Lower lobe of right lung (tissue), 2 donors: ENCODE data around the gene SLC6A1. TPM values are rescaled to one million over a fixed set of nuclear protein-coding genes. Genes with fewer than 3 reads are reported as not detected.

Experiments
- ATAC-seq, 2 donors: fragments of 200-7000 bp; cut with Tn5 transposase; one replicate each; pipeline ENCODE4 v1.9.1; 2020 to 2022; ENCODE audit warnings: mild to moderate bottlenecking in 2 of 2, moderate library complexity in 2 of 2
- DNase-seq: peaks from one replicate; pipeline ENCODE4 v3.0.0-alpha.2; 2020
- H3K27ac ChIP-seq: fragments of 200-600 bp; one replicate; pipeline ENCODE4 v1.8.0; 2022
- H3K27me3 ChIP-seq: fragments of 200-600 bp; one replicate; pipeline ENCODE4 v1.8.0; 2022; ENCODE audit warnings: low read depth
- H3K36me3 ChIP-seq: fragments of 200-600 bp; one replicate; pipeline ENCODE4 v1.8.0; 2022; ENCODE audit warnings: mild to moderate bottlenecking
- H3K4me1 ChIP-seq: fragments of 200-600 bp; one replicate; pipeline ENCODE4 v1.8.0; 2022
- H3K4me3 ChIP-seq: fragments of 200-600 bp; one replicate; pipeline ENCODE4 v1.8.0; 2022; ENCODE audit warnings: mild to moderate bottlenecking
- H3K9me3 ChIP-seq: fragments of 200-600 bp; one replicate; pipeline ENCODE4 v1.8.0; 2022
- intact Hi-C: fragments of 100-400 bp; cut with DNase I; formaldehyde crosslinking; loops from one replicate; pipeline ENCODE4 v1.11.0; 2022
- total RNA-seq: library from RNA; stranded (reverse); fragmentation: NEBNext Ultra II Directional; extraction: Animal tissue kit (Norgen Biotek cat#: 25700); gene quantifications from one replicate; pipeline ENCODE4 v1.2.1, GENCODE V29; 2021
- TF ChIP-seq, protein P1 (sequence below): fragments of 200-600 bp; IDR thresholded peaks from one replicate; pipeline ENCODE4 v1.8.0; 2022; ENCODE audit warnings: antibody characterized with exemption, mild to moderate bottlenecking
- donor health status: DM: no; HTN: yes; CAD: no; lungs with severe emphysema.

The SLC6A1 gene
- total RNA-seq, 1 donor from 2014 or later, result 1.8 TPM

DNA sequence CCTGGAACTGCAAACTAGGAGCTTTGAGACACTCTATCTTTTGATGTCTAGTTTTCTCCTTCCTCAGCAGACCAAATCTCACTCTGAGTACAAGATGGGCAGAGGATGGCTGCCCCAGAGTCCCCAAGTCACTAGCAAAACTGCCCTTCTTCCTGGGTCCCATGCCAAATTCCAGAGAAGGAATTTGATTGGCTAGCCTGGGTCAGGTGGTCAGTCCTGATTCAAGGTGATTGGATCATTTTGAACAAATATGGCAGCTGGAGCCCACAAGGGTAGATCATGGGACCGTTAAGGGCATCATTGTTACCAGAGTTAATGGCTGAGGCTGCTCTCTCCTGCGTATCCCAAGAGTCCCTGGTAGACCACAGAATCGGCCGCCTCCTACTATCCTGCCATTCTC lies 21.7 kb downstream of the SLC6A1 start:
- intact Hi-C loops, result no loop called here
- Histone ChIP-seq H3K9me3 (no peaks in the 10 kb centered on the region), H3K27ac (no peak overlapping the region), H3K27me3 (no peaks in the 10 kb centered on the region), H3K4me1 (no peaks in the 10 kb centered on the region), H3K4me3 (no peak overlapping the region), H3K36me3 (no peaks in the 10 kb centered on the region)
- TF ChIP-seq, protein P1, sequence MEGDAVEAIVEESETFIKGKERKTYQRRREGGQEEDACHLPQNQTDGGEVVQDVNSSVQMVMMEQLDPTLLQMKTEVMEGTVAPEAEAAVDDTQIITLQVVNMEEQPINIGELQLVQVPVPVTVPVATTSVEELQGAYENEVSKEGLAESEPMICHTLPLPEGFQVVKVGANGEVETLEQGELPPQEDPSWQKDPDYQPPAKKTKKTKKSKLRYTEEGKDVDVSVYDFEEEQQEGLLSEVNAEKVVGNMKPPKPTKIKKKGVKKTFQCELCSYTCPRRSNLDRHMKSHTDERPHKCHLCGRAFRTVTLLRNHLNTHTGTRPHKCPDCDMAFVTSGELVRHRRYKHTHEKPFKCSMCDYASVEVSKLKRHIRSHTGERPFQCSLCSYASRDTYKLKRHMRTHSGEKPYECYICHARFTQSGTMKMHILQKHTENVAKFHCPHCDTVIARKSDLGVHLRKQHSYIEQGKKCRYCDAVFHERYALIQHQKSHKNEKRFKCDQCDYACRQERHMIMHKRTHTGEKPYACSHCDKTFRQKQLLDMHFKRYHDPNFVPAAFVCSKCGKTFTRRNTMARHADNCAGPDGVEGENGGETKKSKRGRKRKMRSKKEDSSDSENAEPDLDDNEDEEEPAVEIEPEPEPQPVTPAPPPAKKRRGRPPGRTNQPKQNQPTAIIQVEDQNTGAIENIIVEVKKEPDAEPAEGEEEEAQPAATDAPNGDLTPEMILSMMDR, result no peak
- ATAC-seq, result no peak
- DNase-seq, result no peak

DNA sequence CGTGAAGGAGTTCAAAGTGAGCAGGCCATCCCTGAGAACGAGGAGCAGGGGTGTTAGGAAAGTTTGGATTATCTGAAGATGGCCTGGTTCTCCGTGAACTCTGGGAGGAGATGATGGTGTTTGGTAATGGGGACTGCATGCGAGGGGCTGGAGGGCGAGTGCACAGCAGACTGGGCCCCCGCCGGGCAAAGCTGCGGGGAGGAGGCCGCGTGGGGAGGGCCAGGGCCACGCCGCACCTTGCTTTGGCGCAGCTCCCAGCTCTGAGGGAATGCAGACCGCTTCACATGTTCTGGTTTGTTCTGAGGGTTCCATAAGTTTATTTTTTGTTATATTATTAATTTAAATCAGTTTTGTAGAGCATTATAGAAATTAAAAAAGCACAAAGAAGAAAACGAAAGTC lies 22.2 kb downstream of the SLC6A1 start:
- ATAC-seq (no peak), DNase-seq (no peak)
- no peaks in the 10 kb centered on the region for H3K9me3 ChIP-seq
- H3K27me3 ChIP-seq, result no peaks in the 10 kb centered on the region
- no peaks in the 10 kb centered on the region for H3K36me3 ChIP-seq
- intact Hi-C loops, result no loop called here
- TF ChIP-seq, protein P1, result no peak
- no peak overlapping the region for H3K4me3 ChIP-seq
- no peaks in the 10 kb centered on the region for H3K4me1 ChIP-seq
- no peak overlapping the region for H3K27ac ChIP-seq

GRCh38 chr3:11015369-11015768 lies 22.8 kb downstream of the SLC6A1 start:
- no peak for DNase-seq
- intact Hi-C loops, result no loop called here
- Histone ChIP-seq H3K36me3 (no peaks in the 10 kb centered on the region), H3K4me3 (no peak overlapping the region), H3K9me3 (no peaks in the 10 kb centered on the region), H3K27me3 (no peaks in the 10 kb centered on the region), H3K4me1 (no peaks in the 10 kb centered on the region), H3K27ac (no peak overlapping the region)
- no peak for ATAC-seq
- TF ChIP-seq, protein P1, result no peak

DNA sequence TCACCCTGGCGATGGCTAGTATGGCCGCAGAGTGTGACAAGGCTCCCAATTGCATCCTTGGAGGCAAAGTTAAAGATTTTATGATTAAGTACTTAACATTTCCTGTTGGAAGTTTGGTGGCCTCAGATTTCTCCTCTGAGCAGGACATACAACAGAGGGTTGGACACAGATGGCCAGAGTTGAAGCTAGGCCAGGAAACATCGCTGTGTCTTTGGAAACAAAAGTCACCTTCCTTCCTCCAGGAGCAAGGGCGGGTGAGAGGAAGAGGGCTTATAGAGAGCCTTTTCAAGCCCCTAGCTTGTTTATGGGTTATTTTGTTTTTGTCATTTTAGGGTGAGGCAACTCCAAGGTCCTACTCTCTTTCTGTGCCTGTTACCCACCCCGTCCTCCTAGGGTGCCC lies 24.2 kb downstream of the SLC6A1 start:
- TF ChIP-seq, protein P1, result no peak
- no peak overlapping the region for H3K27ac ChIP-seq
- H3K27me3 ChIP-seq, result no peaks in the 10 kb centered on the region
- H3K36me3 ChIP-seq, result no peaks in the 10 kb centered on the region
- intact Hi-C loops, result no loop called here
- ATAC-seq (no peak), DNase-seq (no peak)
- H3K4me1 ChIP-seq, result no peaks in the 10 kb centered on the region
- H3K9me3 ChIP-seq, result no peaks in the 10 kb centered on the region
- no peak overlapping the region for H3K4me3 ChIP-seq

GRCh38 chr3:11019116-11019819 lies 26.7 kb downstream of the SLC6A1 start:
- TF ChIP-seq, protein P1, result no peak
- no peaks in the 10 kb centered on the region for H3K36me3 ChIP-seq
- ATAC-seq (no peak), DNase-seq (no peak)
- no peak overlapping the region for H3K4me3 ChIP-seq
- no peak overlapping the region for H3K27ac ChIP-seq
- H3K4me1 ChIP-seq, result no peaks in the 10 kb centered on the region
- no peaks in the 10 kb centered on the region for H3K9me3 ChIP-seq
- intact Hi-C loops, result no loop called here
- H3K27me3 ChIP-seq, result no peaks in the 10 kb centered on the region
